CD4-positive, alpha-beta T cell (primary cell): ENCODE data around the gene KIF24. TPM values are rescaled to one million over a fixed set of nuclear protein-coding genes. Genes with fewer than 3 reads are reported as not detected.
"Not testable (repeated sequence)": the region's sequence is repeated elsewhere in the genome, so short reads cannot be mapped to it uniquely, and the experiment has no call there.

ENCODE experiments used
- ATAC-seq: fragments of 200-7000 bp; cut with Tn5 transposase; one replicate; pipeline ENCODE4 v1.10.0; 2022; ENCODE audit warnings: mild to moderate bottlenecking; ENCODE audit not compliant: poor library complexity
- CTCF ChIA-PET: fragments of 350-600 bp; sonication (Branson Sonifier 250); formaldehyde crosslinking; loops from one replicate; lab custom pipeline; 2021; ENCODE audit warnings: antibody characterized with exemption, inconsistent platforms; lab: Charles Lee
- POLR2A ChIA-PET: fragments of 350-600 bp; sonication (Branson Sonifier 250); formaldehyde crosslinking; loops from one replicate; lab custom pipeline; 2021; ENCODE audit warnings: antibody characterized with exemption, inconsistent platforms; lab: Charles Lee
- DNase-seq, 14 experiments: peaks; one replicate each; pipeline ENCODE4 v3.0.0-alpha.2; 2013 to 2020; ENCODE audit warnings: mixed read lengths in 2 of 14
- H3K27ac ChIP-seq, 2 donors: one replicate each; pipeline versions ENCODE4 v1.5.1 to v1.7.0; 2013; ENCODE audit warnings: low read length in 2 of 2, low read depth in 1 of 2, mild to moderate bottlenecking in 1 of 2
- H3K27me3 ChIP-seq, 2 experiments: 1 replicate in 1 of 2; 2 replicates in 1 of 2; pipeline versions ENCODE4 v1.6.1 to v1.7.0; 2013; ENCODE audit warnings: low read length in 2 of 2, control low read depth in 1 of 2, mild to moderate bottlenecking in 1 of 2, moderate library complexity in 1 of 2; ENCODE audit not compliant: insufficient read depth in 2 of 2, control insufficient read depth in 1 of 2
- H3K36me3 ChIP-seq: one replicate; pipeline ENCODE4 v1.6.1; 2013; ENCODE audit warnings: low read length, control low read depth; ENCODE audit not compliant: insufficient read depth
- H3K4me1 ChIP-seq: one replicate; pipeline ENCODE4 v1.6.1; 2013; ENCODE audit warnings: low read length, control low read depth; ENCODE audit not compliant: insufficient read depth
- H3K4me3 ChIP-seq: one replicate; pipeline ENCODE4 v1.5.1; 2013; ENCODE audit warnings: mild to moderate bottlenecking, low read length, moderate library complexity
- H3K9me3 ChIP-seq, 2 experiments: 1 replicate in 1 of 2; 2 replicates in 1 of 2; pipeline versions ENCODE4 v1.6.1 to v1.7.0; 2013; ENCODE audit warnings: low read length in 2 of 2, mild to moderate bottlenecking in 2 of 2, control low read depth in 1 of 2, moderate library complexity in 1 of 2; ENCODE audit not compliant: control insufficient read depth in 1 of 2, insufficient read depth in 1 of 2
- H3K27ac Mint-ChIP-seq: one replicate; pipeline ENCODE4 v1.8.0; 2020; ENCODE audit warnings: mixed read lengths
- H3K27me3 Mint-ChIP-seq: one replicate; pipeline ENCODE4 v1.8.0; 2021; ENCODE audit warnings: mixed read lengths
- H3K36me3 Mint-ChIP-seq: one replicate; pipeline ENCODE4 v1.8.0; 2021; ENCODE audit warnings: low read depth, mixed read lengths
- H3K4me1 Mint-ChIP-seq: one replicate; pipeline ENCODE4 v1.8.0; 2021; ENCODE audit warnings: low read depth, mixed read lengths
- H3K4me3 Mint-ChIP-seq: one replicate; pipeline ENCODE4 v1.8.0; 2020; ENCODE audit warnings: mild to moderate bottlenecking, mixed read lengths
- H3K9me3 Mint-ChIP-seq: one replicate; pipeline ENCODE4 v1.8.0; 2020; ENCODE audit warnings: mixed read lengths
- CTCF ChIP-seq: fragments of 200-600 bp; IDR thresholded peaks from one replicate; pipeline ENCODE4 v1.8.0; 2022; ENCODE audit warnings: antibody characterized with exemption, mild to moderate bottlenecking
- intact Hi-C, 2 experiments: fragments of 100-400 bp; cut with DNase I in 1 of 2; cut with micrococcal nuclease in 1 of 2; formaldehyde crosslinking; loops; one replicate each; pipeline versions ENCODE4 v1.15.1 to v1.9.0; 2023 to 2025; cut with DNase I, micrococcal nuclease
- total RNA-seq, 174 experiments: library from RNA in 2 of 174; stranded (reverse) in 2 of 174; gene quantifications; one replicate each; pipeline ENCODE4 v1.2.3 and lab custom pipeline; 2021 to 2026

KIF24 gene
- total RNA-seq, 2 experiments from 2014 or later = 0.05 to 0.14 TPM

GRCh38 chr9:34367751-34368410, 38.8 kb upstream of the KIF24 start:
- H3K4me3 Mint-ChIP-seq, H3K27me3 ChIP-seq, H3K9me3 Mint-ChIP-seq, H3K36me3 ChIP-seq, CTCF ChIA-PET, POLR2A ChIA-PET, H3K4me3 ChIP-seq, ATAC-seq, intact Hi-C loops, DNase-seq, H3K27me3 Mint-ChIP-seq, H3K27ac ChIP-seq, H3K27ac Mint-ChIP-seq: not testable (repeated sequence)
- Histone ChIP-seq H3K4me1 (peaks cover 14% of the 10 kb centered on the region), H3K9me3 (peaks cover 0 to 24% of the 10 kb centered on the region in 2 experiments)
- peaks cover 16% of the 10 kb centered on the region for H3K4me1 Mint-ChIP-seq
- H3K36me3 Mint-ChIP-seq = peaks cover 16% of the 10 kb centered on the region

- intact Hi-C loops = no loop called here
- Histone ChIP-seq H3K4me1 (peaks cover 14% of the 10 kb centered on the region), H3K9me3 (peaks cover 0 to 9% of the 10 kb centered on the region in 2 experiments), H3K27me3 (no peaks in the 10 kb centered on the region), H3K27ac (no peak overlapping the region), H3K4me3 (no peak overlapping the region), H3K36me3 (no peaks in the 10 kb centered on the region)
- no peak overlapping the region for H3K4me3 Mint-ChIP-seq
- no peak overlapping the region for H3K27ac Mint-ChIP-seq
- no peak for ATAC-seq
- DNase-seq = no peak
- H3K9me3 Mint-ChIP-seq = no peaks in the 10 kb centered on the region
- ChIA-PET CTCF (interaction anchor here (1.4 kb wide), 1 partner anchor 13 kb away, joined by 3 read pairs; no protein-coding TSS in a partner anchor), POLR2A (no interaction called here)
- H3K36me3 Mint-ChIP-seq = peaks cover 16% of the 10 kb centered on the region
- H3K4me1 Mint-ChIP-seq = peaks cover 20% of the 10 kb centered on the region
- no peak for TF ChIP-seq CTCF
- no peaks in the 10 kb centered on the region for H3K27me3 Mint-ChIP-seq
Measured at GRCh38 chr9:34366365-34366764, 37.3 kb upstream of the KIF24 start.

GRCh38 chr9:34365282-34365681, 36.2 kb upstream of the KIF24 start:
- Histone ChIP-seq H3K4me3 (no peak overlapping the region), H3K4me1 (peaks cover 14% of the 10 kb centered on the region), H3K27ac (no peak overlapping the region), H3K9me3 (no peaks in the 10 kb centered on the region), H3K36me3 (no peaks in the 10 kb centered on the region), H3K27me3 (no peaks in the 10 kb centered on the region)
- Mint-ChIP-seq H3K4me1 (peaks cover 20% of the 10 kb centered on the region), H3K4me3 (no peak overlapping the region), H3K9me3 (no peaks in the 10 kb centered on the region), H3K27me3 (no peaks in the 10 kb centered on the region), H3K36me3 (peaks cover 16% of the 10 kb centered on the region), H3K27ac (no peak overlapping the region)
- POLR2A ChIA-PET = no interaction called here
- CTCF ChIA-PET = no interaction called here
- ATAC-seq (no peak), DNase-seq (no peak)
- intact Hi-C loops = no loop called here
- TF ChIP-seq CTCF = no peak
